Epithelial cell of umbilical artery (primary cell): Measurements from ENCODE around the gene LUC7L3. TPM values are rescaled to one million over a fixed set of nuclear protein-coding genes. Genes with fewer than 3 reads are reported as not detected.

ENCODE experiments used
- total RNA-seq: library from RNA; depleted of rRNA; stranded (reverse); fragments of >200 nt; gene quantifications from 2 replicates; pipeline ENCODE4 v1.2.3, GENCODE V29; 2014

Gene LUC7L3, protein sequence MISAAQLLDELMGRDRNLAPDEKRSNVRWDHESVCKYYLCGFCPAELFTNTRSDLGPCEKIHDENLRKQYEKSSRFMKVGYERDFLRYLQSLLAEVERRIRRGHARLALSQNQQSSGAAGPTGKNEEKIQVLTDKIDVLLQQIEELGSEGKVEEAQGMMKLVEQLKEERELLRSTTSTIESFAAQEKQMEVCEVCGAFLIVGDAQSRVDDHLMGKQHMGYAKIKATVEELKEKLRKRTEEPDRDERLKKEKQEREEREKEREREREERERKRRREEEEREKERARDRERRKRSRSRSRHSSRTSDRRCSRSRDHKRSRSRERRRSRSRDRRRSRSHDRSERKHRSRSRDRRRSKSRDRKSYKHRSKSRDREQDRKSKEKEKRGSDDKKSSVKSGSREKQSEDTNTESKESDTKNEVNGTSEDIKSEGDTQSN
- 24.4 and 36.5 TPM in 2 replicates for total RNA-seq

GRCh38 chr17:50719144-50719923, at the start of gene LUC7L3:
Gene LUC7L3, plus strand, starts transcription at chr17:50719603. Its CDS starts 130 bp downstream, at chr17:50719733.

GRCh38 chr17:50707289-50708049, 11.9 kb upstream of the LUC7L3 start, which contains the start of gene ANKRD40:
Gene ANKRD40, minus strand, starts transcription at chr17:50707914. Its CDS starts 260 bp downstream, at chr17:50707654.

GRCh38 chr17:50767446-50767845, 48.0 kb downstream of the LUC7L3 start, which contains the start of gene ANKRD40CL:
Gene ANKRD40CL, minus strand, starts transcription at chr17:50767518. Its CDS starts 605 bp downstream, at chr17:50766913.

Other genes with a start within 250 kb of the LUC7L3 start
- 19.6 and 28.9 TPM in 2 replicates for gene RSAD1, start 240.7 kb upstream of the LUC7L3 start, total RNA-seq
- under 0.01 and 1.4 TPM in 2 replicates for gene MYCBPAP, start 211.2 kb upstream of the LUC7L3 start, total RNA-seq
- under 0.01 and 0.15 TPM in 2 replicates for gene EPN3, start 186.9 kb upstream of the LUC7L3 start, total RNA-seq
- gene SPATA20, start 172.4 kb upstream of the LUC7L3 start, total RNA-seq = 32.2 and 32.8 TPM in 2 replicates
- not detected in 2 replicates for gene CACNA1G, start 158.9 kb upstream of the LUC7L3 start, total RNA-seq
- 1.6 and 3.3 TPM in 2 replicates for gene ABCC3, start 84.7 kb upstream of the LUC7L3 start, total RNA-seq
- 32.2 and 39.1 TPM in 2 replicates for gene ANKRD40, start 11.7 kb upstream of the LUC7L3 start, total RNA-seq
- gene ANKRD40CL, start 47.9 kb downstream of the LUC7L3 start, total RNA-seq = not detected in 2 replicates
- gene WFIKKN2, start 116.0 kb downstream of the LUC7L3 start, total RNA-seq = not detected in 2 replicates
- 1.9 and 4.1 TPM in 2 replicates for gene TOB1, start 146.8 kb downstream of the LUC7L3 start, total RNA-seq